Panc1 (cell line): ENCODE results near the gene FCHSD1. TPM values are rescaled to one million over a fixed set of nuclear protein-coding genes. Genes with fewer than 3 reads are reported as not detected.

Source experiments
- ATAC-seq: fragments of 200-7000 bp; cut with Tn5 transposase; 2 replicates; pipeline ENCODE4 v1.9.1; 2020; ENCODE audit warnings: mild to moderate bottlenecking, moderate library complexity
- BruUV-seq: library from RNA; stranded (reverse); fragments of 400-500 nt; replicated peaks from 2 replicates; lab custom pipeline; 2021; lab: Mats Ljungman, UMichigan
- CTCF ChIA-PET: fragments of 300-600 bp; sonication (Branson Sonifier 250); formaldehyde crosslinking; loops from one replicate; lab custom pipeline; 2022; ENCODE audit warnings: antibody characterized with exemption; lab: Charles Lee
- POLR2A ChIA-PET: fragments of 300-600 bp; sonication (Branson Sonifier 250); formaldehyde crosslinking; loops from one replicate; lab custom pipeline; 2022; ENCODE audit warnings: antibody characterized with exemption; lab: Charles Lee
- DNase-seq: peaks from one replicate; pipeline ENCODE4 v3.0.0-alpha.2; 2010; ENCODE audit warnings: low read depth, low spot score
- H3K27ac ChIP-seq: 2 replicates; pipeline ENCODE4 v1.5.1; 2011; ENCODE audit warnings: mild to moderate bottlenecking, low read length, inconsistent platforms
- H3K27me3 ChIP-seq: fragments of 200-500 bp; sonication (Bioruptor generic); 2 replicates; pipeline ENCODE4 v1.6.0; 2014; ENCODE audit warnings: low read length, inconsistent platforms; ENCODE audit not compliant: control insufficient read depth, insufficient read depth
- H3K36me3 ChIP-seq: fragments of 200-500 bp; sonication (Bioruptor generic); 2 replicates; pipeline ENCODE4 v1.5.1; 2014; ENCODE audit warnings: inconsistent platforms, mild to moderate bottlenecking, low read length, moderate library complexity; ENCODE audit not compliant: control insufficient read depth, insufficient read depth
- H3K4me1 ChIP-seq: 2 replicates; pipeline ENCODE4 v1.5.1; 2011; ENCODE audit warnings: inconsistent platforms, mild to moderate bottlenecking, low read length, moderate library complexity; ENCODE audit not compliant: control insufficient read depth, insufficient read depth
- H3K4me3 ChIP-seq, 2 experiments: 2 replicates each; pipeline ENCODE4 v1.5.1; 2011 to 2012; ENCODE audit warnings: low read depth in 2 of 2, low read length in 2 of 2, mild to moderate bottlenecking in 2 of 2, inconsistent platforms in 1 of 2, moderate library complexity in 1 of 2
- H3K9me3 ChIP-seq: fragments of 200-500 bp; sonication (Bioruptor generic); 2 replicates; pipeline ENCODE4 v1.5.1; 2014; ENCODE audit warnings: low read depth, mild to moderate bottlenecking, inconsistent platforms, low read length, moderate library complexity; ENCODE audit not compliant: control insufficient read depth, insufficient read depth
- POLR2AphosphoS5 ChIP-seq: IDR thresholded peaks from 2 replicates; pipeline ENCODE4 v1.6.1; 2012; ENCODE audit warnings: mild to moderate bottlenecking, low read depth, low read length, moderate library complexity
- SIN3A ChIP-seq: IDR thresholded peaks from 2 replicates; pipeline ENCODE4 v1.6.1; 2012; ENCODE audit warnings: low read depth, mild to moderate bottlenecking, low read length, moderate library complexity, borderline replicate concordance; ENCODE audit not compliant: insufficient read depth
- TCF7L2 ChIP-seq: IDR thresholded peaks from 2 replicates; pipeline ENCODE4 v1.6.1; 2011; ENCODE audit warnings: mild to moderate bottlenecking, low read depth, low read length, inconsistent platforms
- in situ Hi-C: cut with HindIII; loops from 2 replicates; pipeline ENCODE4 v1.10.0; 2016; ENCODE audit warnings: low sequenced_read_pairs, low pct_unique_long_range_greater_than_20kb
- intact Hi-C: fragments of 100-400 bp; cut with micrococcal nuclease; formaldehyde crosslinking; loops from one replicate; pipeline ENCODE4 v1.10.0; 2022; ENCODE audit not compliant: unreplicated experiment
- total RNA-seq: library from RNA; stranded (reverse); gene quantifications from one replicate; pipeline ENCODE4 v1.2.1, GENCODE V29; 2021; ENCODE audit not compliant: unreplicated experiment
- TF ChIP-seq, protein P1 (sequence below): fragments of 450-650 bp; IDR thresholded peaks from 2 replicates; pipeline ENCODE4 v1.5.1; 2017; ENCODE audit warnings: mild to moderate bottlenecking
- TF ChIP-seq, protein P2 (sequence below), 2 experiments: IDR thresholded peaks; 2 replicates each; pipeline ENCODE4 v1.6.1; 2011 to 2012; ENCODE audit warnings: low read depth in 2 of 2, control low read depth in 1 of 2, low read length in 1 of 2, mild to moderate bottlenecking in 1 of 2, moderate library complexity in 1 of 2; ENCODE audit not compliant: insufficient read depth in 1 of 2

The FCHSD1 gene
- total RNA-seq, 1 experiment from 2014 or later: 32.8 TPM

GRCh38 chr5:141630570-141631140 is 20.6 kb downstream of the FCHSD1 start:
- ATAC-seq (no peak), DNase-seq (no peak)
- intact Hi-C loops (no loop called here), in situ Hi-C loops (no loop called here)
- Histone ChIP-seq H3K36me3 (peaks cover 7% of the 10 kb centered on the region), H3K4me3 (no peak overlapping the region), H3K9me3 (no peaks in the 10 kb centered on the region), H3K27ac (no peak overlapping the region), H3K27me3 (no peaks in the 10 kb centered on the region), H3K4me1 (peaks cover 4% of the 10 kb centered on the region; the same call in 1 of the 2 replicates)
- CTCF ChIA-PET: interaction anchor here (0.6 to 1.1 kb wide), 2 partner anchors 11 to 66 kb away, joined by 3 to 4 read pairs; partner anchors contain the start of gene DIAPH1
- BruUV-seq: no TSS peak
- TF ChIP-seq SIN3A: no peak
- TF ChIP-seq TCF7L2: no peak
- TF ChIP-seq, protein P1, sequence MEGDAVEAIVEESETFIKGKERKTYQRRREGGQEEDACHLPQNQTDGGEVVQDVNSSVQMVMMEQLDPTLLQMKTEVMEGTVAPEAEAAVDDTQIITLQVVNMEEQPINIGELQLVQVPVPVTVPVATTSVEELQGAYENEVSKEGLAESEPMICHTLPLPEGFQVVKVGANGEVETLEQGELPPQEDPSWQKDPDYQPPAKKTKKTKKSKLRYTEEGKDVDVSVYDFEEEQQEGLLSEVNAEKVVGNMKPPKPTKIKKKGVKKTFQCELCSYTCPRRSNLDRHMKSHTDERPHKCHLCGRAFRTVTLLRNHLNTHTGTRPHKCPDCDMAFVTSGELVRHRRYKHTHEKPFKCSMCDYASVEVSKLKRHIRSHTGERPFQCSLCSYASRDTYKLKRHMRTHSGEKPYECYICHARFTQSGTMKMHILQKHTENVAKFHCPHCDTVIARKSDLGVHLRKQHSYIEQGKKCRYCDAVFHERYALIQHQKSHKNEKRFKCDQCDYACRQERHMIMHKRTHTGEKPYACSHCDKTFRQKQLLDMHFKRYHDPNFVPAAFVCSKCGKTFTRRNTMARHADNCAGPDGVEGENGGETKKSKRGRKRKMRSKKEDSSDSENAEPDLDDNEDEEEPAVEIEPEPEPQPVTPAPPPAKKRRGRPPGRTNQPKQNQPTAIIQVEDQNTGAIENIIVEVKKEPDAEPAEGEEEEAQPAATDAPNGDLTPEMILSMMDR: no peak
- TF ChIP-seq, protein P2, sequence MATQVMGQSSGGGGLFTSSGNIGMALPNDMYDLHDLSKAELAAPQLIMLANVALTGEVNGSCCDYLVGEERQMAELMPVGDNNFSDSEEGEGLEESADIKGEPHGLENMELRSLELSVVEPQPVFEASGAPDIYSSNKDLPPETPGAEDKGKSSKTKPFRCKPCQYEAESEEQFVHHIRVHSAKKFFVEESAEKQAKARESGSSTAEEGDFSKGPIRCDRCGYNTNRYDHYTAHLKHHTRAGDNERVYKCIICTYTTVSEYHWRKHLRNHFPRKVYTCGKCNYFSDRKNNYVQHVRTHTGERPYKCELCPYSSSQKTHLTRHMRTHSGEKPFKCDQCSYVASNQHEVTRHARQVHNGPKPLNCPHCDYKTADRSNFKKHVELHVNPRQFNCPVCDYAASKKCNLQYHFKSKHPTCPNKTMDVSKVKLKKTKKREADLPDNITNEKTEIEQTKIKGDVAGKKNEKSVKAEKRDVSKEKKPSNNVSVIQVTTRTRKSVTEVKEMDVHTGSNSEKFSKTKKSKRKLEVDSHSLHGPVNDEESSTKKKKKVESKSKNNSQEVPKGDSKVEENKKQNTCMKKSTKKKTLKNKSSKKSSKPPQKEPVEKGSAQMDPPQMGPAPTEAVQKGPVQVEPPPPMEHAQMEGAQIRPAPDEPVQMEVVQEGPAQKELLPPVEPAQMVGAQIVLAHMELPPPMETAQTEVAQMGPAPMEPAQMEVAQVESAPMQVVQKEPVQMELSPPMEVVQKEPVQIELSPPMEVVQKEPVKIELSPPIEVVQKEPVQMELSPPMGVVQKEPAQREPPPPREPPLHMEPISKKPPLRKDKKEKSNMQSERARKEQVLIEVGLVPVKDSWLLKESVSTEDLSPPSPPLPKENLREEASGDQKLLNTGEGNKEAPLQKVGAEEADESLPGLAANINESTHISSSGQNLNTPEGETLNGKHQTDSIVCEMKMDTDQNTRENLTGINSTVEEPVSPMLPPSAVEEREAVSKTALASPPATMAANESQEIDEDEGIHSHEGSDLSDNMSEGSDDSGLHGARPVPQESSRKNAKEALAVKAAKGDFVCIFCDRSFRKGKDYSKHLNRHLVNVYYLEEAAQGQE (IDR thresholded peaks at IDR 0.05; ENCODE audit: insufficient read depth in 1 of 2, low read depth in 2 of 2, low read length in 1 of 2): no peak
- TF ChIP-seq POLR2AphosphoS5: no peak
- POLR2A ChIA-PET: no interaction called here

DNA sequence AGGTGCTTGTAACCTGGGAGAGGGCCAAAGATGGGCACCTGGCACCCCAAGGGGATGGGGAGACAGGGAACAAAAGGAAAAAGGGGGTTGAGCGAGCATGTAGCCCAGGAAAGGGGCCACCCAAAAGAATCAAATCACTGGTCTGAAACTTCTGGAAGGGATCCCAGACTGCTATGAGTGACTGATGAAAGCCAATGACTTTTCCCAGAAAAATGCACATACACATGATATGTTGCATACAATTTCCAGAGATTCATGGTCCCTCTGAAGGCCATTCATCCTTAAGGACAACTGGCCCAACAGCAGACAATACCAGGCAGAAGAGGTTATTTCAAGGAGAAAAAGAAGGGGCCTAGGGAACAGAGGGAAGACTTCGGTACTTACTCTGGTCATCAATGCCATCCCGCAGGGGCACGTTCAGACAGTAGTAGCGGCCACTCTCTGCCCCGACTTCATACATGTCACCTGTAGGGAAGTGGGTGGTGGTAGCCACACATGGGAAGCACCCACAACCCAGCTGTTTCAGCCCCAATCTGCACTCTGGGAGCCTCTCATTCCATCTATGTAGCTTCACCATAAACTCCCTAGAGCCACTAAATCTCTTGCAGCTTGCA is 22.9 kb downstream of the FCHSD1 start:
- no TSS peak for BruUV-seq
- intact Hi-C loops: no loop called here
- POLR2A ChIA-PET: no interaction called here
- Histone ChIP-seq H3K27ac (no peak overlapping the region), H3K36me3 (peaks cover 15% of the 10 kb centered on the region), H3K4me3 (no peak overlapping the region), H3K4me1 (no peaks in the 10 kb centered on the region), H3K27me3 (no peaks in the 10 kb centered on the region), H3K9me3 (no peaks in the 10 kb centered on the region)
- DNase-seq (no peak), ATAC-seq (no peak)
- TF ChIP-seq SIN3A (no peak), TCF7L2 (no peak), POLR2AphosphoS5 (no peak)
- TF ChIP-seq, protein P2 (IDR thresholded peaks at IDR 0.05; ENCODE audit: insufficient read depth in 1 of 2, low read depth in 2 of 2, low read length in 1 of 2): no peak
- TF ChIP-seq, protein P1: no peak
- CTCF ChIA-PET: no interaction called here
- in situ Hi-C loops: no loop called here
